H7 (cell line): ENCODE results near the gene OTUD6A. TPM values are rescaled to one million over a fixed set of nuclear protein-coding genes. Genes with fewer than 3 reads are reported as not detected.
"Not testable (repeated sequence)": the region's sequence is repeated elsewhere in the genome, so short reads cannot be mapped to it uniquely, and the experiment has no call there.

Source experiments
- DNase-seq: peaks from one replicate; pipeline ENCODE4 v3.0.0; 2012
- H3K27me3 ChIP-seq: 2 replicates; pipeline ENCODE4 v1.6.0; 2011; ENCODE audit warnings: mild to moderate bottlenecking, low read length; ENCODE audit not compliant: control insufficient read depth, insufficient read depth
- H3K36me3 ChIP-seq: replicated peaks from 2 replicates; pipeline ENCODE4 v1.5.1; 2011; ENCODE audit warnings: low read length; ENCODE audit not compliant: control insufficient read depth, insufficient read depth
- H3K4me3 ChIP-seq: 2 replicates; pipeline ENCODE4 v1.5.1; 2011; ENCODE audit warnings: low read depth, mild to moderate bottlenecking, control low read depth, low read length, moderate library complexity; ENCODE audit not compliant: insufficient read depth
- total RNA-seq: library from RNA; depleted of rRNA; stranded (reverse); fragments of >200 nt; shearing (Covaris generic); gene quantifications from 2 replicates; pipeline ENCODE4 v1.2.3, GENCODE V29; 2014; rRNA removed

The OTUD6A gene
- total RNA-seq, 1 experiment from 2014 or later = not detected

DNA sequence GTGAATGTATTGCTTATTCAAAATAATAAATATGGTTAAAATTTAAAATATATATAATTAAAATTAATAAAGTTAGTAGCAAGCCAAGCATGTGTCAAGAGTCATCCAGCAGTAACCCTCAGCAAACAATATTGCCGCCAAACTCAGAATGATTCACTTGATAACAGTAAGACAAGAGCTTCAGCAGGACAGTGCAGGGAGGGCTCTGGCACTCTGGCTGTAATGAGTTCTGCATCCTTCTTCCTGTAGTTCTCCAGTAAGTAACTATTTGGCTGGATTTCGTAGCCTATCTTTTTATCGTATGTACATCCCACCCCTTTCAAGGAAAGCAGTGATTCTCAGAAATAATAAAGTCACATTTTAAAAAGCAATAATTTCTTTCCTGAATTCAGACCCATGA lies 17.6 kb downstream of the OTUD6A start:
- H3K4me3 ChIP-seq = no peak overlapping the region
- DNase-seq = no peak

DNA sequence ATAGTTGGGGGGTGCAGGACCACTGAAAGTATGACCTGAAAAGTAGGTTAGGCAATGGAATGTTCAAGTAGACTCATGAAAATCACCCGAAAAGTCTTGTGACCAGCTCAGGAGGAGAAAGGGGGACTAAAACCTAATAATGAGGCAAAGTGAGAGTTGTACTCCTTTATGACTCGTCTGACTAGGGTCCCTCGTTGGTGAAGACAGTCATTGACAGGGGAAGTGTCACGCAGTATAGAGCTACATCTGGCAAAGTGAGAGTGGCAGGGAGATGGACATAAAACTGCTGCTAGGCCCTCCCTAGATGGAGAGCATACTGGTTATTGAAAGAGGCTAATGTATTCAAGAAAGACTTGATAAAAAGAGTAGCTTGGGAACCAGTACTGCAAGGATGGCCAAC lies 20.5 kb downstream of the OTUD6A start:
- Histone ChIP-seq H3K27me3 (no peaks in the 10 kb centered on the region), H3K36me3 (no peaks in the 10 kb centered on the region), H3K4me3 (no peak overlapping the region)
- DNase-seq = no peak

More for the DNA sequence above, 17.6 kb downstream of the OTUD6A start:
- Histone ChIP-seq H3K27me3 (no peaks in the 10 kb centered on the region), H3K36me3 (no peaks in the 10 kb centered on the region)

DNA sequence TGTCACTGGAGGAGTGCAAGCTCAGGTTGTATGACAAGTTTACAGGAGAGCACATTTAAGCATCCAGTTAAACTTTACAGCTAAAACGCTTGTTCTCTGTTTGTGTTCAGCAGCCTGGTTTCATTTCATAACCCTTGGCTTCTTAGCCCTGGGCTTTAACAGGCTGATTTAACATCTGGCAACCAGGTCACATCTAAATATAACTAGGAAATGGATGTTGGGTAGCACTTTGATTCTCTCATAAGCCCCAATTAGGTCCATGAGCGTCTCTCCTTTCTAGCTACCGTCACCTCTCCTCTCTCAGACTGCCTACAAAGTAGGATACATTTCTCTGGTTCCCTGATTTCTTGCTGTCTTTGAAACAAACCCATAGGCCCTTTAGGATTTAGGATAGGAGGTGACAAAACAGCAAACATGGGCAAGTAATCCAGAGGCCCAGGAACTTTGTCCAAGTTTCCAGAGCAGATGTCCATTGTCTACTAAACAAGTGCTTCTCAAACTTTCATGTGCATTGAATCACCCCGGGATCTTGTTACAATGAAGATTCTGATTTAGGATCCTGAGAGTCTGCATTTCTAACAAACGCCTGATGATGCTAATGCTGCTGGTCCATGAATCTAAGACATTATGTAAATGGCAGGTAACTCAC lies 22.5 kb downstream of the OTUD6A start:
- H3K4me3 ChIP-seq = no peak overlapping the region
- DNase-seq = no peak

DNA sequence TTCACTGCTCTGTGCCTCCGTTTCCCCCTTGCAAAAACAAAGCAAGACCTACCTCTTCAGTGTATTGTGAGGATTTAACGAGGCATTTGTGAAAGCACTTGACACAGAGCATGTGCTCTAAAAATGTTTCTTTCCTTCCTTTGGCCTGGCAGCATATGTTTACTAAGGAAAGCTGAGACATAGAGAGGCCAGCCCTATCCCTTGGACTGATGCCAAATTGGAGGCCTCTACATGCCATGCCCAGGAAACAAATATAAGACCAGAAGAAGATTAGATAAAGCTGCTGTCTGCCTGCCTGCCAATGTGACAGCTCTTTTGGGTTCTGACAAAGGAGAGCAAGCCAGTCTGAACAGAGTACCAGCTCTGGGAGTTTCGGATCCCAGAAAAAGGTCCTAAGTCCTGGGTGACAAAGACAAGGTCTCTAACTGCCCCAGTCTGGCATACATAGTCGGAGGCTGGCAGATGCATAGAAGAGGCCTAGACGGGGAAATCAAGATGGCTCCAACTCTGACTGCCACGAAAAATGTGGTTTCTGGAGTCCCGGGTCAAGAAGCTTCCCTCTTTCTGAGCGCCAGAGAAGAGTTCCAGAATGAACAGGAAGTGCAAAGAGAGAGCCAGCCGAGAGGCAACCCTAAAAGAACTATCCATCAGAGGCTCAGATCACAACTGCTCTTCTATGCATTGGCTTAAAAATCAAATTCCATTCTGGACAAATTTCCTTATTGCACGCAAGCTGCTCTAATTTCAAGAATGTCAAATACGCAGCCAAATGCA lies 25.8 kb downstream of the OTUD6A start:
- Histone ChIP-seq H3K27me3 (no peaks in the 10 kb centered on the region), H3K36me3 (no peaks in the 10 kb centered on the region), H3K4me3 (no peak overlapping the region)
- no peak for DNase-seq

More for the DNA sequence above, 22.5 kb downstream of the OTUD6A start:
- Histone ChIP-seq H3K27me3 (no peaks in the 10 kb centered on the region), H3K36me3 (no peaks in the 10 kb centered on the region)

DNA sequence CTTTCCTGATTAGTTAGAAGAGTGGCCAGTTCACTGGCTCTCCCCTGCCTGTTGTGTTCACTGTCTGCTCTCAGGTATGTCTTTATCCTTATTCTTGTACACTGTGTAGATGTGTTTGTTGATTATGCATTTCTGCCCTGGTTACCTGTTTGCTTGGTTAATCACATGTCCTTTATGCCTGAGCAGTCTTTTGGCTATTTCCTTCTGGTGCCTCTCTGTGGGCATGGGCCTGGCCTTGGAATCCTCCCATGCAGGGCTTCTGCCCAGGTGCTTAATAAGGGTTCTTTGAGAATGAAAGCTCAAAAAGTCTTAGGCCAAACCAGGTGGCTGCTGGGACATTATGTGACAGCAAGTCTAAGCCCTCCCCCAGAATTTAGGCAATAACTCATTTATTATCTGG lies 26.5 kb downstream of the OTUD6A start:
- H3K36me3 ChIP-seq = no peaks in the 10 kb centered on the region
- H3K27me3 ChIP-seq = no peaks in the 10 kb centered on the region
- no peak overlapping the region for H3K4me3 ChIP-seq
- DNase-seq = no peak

DNA sequence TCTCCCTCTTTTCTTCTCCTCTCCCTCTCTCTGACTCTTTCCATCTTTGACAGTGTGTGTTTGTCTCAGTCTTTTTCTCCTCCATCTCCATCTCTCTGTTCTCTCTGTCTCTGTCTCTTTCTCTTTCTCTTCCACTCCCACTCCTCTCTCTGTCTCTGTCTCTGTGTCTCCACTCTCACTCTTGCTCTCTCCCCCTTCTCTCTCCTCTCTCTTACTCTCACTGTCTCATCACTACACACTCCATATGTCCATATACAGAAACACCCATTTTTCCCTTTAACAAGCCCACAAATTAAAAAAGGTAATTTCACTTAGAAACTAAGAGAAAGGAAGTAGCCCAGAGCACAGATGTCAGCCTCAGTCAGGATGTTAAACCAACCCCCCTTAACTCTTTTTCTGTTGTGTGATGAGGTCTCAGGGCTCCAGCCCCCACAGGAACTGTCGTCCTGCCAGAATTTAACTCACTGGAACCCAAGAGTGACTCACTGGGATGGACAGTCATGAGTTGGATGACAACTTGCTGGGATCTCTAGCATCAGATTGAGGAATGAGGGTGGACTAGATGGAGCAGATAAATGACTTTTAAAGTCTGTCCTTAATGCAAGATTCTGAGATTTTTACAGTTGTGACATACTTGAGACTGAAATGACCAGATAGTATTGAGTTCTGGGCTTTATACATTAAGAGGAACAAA lies 27.5 kb downstream of the OTUD6A start:
- no peaks in the 10 kb centered on the region for H3K27me3 ChIP-seq
- H3K4me3 ChIP-seq = no peak overlapping the region
- no peak for DNase-seq
- H3K36me3 ChIP-seq = no peaks in the 10 kb centered on the region

DNA sequence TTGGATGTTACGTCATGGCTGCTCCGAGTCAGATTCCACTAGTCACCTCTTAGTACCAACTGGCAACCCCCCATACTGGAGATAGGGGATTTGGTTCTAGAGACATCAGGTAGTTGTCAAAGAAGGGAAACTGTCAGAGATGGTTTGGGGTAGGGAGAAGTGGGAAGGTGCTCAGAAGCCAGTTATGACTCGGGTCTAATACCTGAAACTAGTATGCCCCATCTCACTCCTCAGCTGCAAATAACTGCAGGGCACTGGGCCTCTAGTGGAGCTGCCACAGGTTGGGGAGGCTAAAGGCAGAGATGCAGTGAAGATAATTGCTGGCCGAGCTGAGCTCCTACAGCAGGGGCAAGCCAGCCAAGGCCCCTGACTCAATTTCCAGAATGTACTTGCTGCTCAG lies 30.0 kb downstream of the OTUD6A start:
- H3K27me3 ChIP-seq = no peaks in the 10 kb centered on the region
- no peak for DNase-seq
- H3K36me3 ChIP-seq = no peaks in the 10 kb centered on the region
- H3K4me3 ChIP-seq = no peak overlapping the region

DNA sequence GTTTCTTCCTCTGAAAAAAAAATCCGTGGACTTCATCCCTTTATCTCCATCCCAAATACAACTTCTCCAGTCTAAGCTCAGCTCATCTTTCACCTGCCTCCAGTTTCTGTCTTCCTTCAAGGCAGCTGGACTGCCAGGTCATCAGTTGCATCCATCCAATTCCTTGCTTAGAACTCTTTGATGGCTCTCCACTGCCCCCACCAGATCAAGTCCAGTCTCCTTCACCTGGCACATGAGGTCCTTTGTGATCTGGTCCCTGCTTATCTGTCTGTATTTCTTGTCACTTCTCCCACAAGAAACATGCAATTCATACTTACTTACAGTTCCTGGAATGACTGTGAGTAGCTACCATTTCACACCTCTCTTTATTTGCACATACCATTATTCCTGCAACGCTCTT lies 33.8 kb downstream of the OTUD6A start:
- DNase-seq = peak; percentile 8

DNA sequence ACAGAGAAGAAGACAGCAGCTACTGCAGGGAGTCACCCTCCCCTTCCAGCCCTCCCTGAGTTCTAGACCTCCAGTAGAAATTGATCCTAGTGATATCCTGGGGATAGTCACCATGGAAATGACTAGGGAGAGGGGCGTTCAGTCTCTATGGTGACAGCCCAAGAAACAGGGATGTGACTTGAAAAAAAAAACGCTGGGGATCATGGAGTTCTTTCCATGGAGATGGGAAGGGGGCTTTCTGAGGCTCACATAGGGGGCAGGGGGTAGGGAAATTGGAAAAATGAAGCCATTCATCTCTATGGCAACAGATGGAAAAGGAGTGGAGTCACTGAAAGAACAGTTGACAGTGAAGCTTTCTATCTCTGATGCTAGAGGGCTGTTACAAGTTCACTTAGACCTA lies 43.0 kb downstream of the OTUD6A start:
- no peak overlapping the region for H3K4me3 ChIP-seq
- no peaks in the 10 kb centered on the region for H3K36me3 ChIP-seq
- no peaks in the 10 kb centered on the region for H3K27me3 ChIP-seq
- DNase-seq = no peak

More for the DNA sequence above, 33.8 kb downstream of the OTUD6A start:
- no peaks in the 10 kb centered on the region for H3K36me3 ChIP-seq
- H3K4me3 ChIP-seq = no peak overlapping the region
- H3K27me3 ChIP-seq = no peaks in the 10 kb centered on the region

DNA sequence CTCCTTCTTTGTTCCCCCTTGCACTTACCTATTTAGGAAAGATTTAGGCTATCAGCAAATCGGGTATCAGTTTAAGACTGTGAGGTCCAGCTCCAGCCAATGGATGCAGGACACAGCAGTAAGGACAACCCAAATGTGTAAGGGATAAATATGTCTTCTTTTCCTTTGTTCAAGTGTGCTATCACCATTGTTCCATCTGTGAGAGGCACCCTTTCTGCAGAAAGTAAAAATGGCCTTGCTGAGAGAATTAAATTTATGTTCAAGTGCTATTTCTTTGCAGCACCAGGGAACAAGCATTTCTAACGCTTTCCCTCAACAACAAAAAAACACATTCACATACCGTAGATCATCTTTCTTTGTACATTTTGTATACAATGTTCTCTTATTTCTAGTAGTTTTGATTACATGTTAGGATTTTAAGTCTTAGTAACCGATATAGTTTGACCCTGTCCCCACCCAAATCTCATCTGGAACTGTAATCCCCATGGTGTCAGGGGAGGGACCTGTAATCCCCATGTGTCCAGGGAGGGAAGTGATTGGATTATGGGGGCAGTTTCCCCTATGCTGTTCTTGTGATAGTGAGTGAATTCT lies 49.3 kb downstream of the OTUD6A start:
- H3K36me3 ChIP-seq, H3K27me3 ChIP-seq, DNase-seq, H3K4me3 ChIP-seq: not testable (repeated sequence)

Other genes starting within 250 kb of the OTUD6A start
- gene AWAT2, start 12.5 kb upstream of the OTUD6A start, total RNA-seq = 0.26 TPM in 1 of 2 replicates, not detected in the other
- 47.5 and 57.2 TPM in 2 replicates for gene IGBP1, start 71.0 kb downstream of the OTUD6A start, total RNA-seq
- 0.07 TPM in 1 of 2 replicates, not detected in the other for gene DGAT2L6, start 115.0 kb downstream of the OTUD6A start, total RNA-seq
- gene AWAT1, start 172.2 kb downstream of the OTUD6A start, total RNA-seq = not detected in 2 replicates
- gene P2RY4, start 197.7 kb downstream of the OTUD6A start, total RNA-seq = not detected in 2 replicates
- not detected in 2 replicates for gene ARR3, start 205.9 kb downstream of the OTUD6A start, total RNA-seq
- not detected in 2 replicates for gene RAB41, start 219.7 kb downstream of the OTUD6A start, total RNA-seq
- 35.0 and 37.5 TPM in 2 replicates for gene PDZD11, start 227.5 kb downstream of the OTUD6A start, total RNA-seq
- gene KIF4A, start 227.6 kb downstream of the OTUD6A start, total RNA-seq = 25.7 and 36.0 TPM in 2 replicates